K562 (cell line): ENCODE results near the gene STK4. TPM values are rescaled to one million over a fixed set of nuclear protein-coding genes. Genes with fewer than 3 reads are reported as not detected.

Experiments
- ATAC-seq: fragments of 200-7000 bp; cut with Tn5 transposase; 3 replicates; pipeline ENCODE4 v1.9.1; 2020; ENCODE audit warnings: moderate library complexity
- BruUV-seq: library from RNA; stranded (reverse); fragments of 400-500 nt; replicated peaks from 2 replicates; lab custom pipeline; 2021; lab: Mats Ljungman, UMichigan
- CTCF ChIA-PET: fragments of 300-600 bp; formaldehyde crosslinking; extraction: SDS; loops from one replicate; lab custom pipeline; 2021; ENCODE audit warnings: low intra/inter-chr PET ratio; lab: Yijun Ruan, JAX
- POLR2A ChIA-PET: fragments of 300-600, 350-650 bp; sonication (Branson Sonifier 250); formaldehyde crosslinking; extraction: SDS; loops from one replicate; lab custom pipeline; 2021; ENCODE audit warnings: antibody characterized with exemption, inconsistent platforms; lab: Yijun Ruan, JAX
- DNase-seq, 4 experiments: peaks; one replicate each; pipeline versions ENCODE4 v3.0.0 to v3.0.0-alpha.2; 2011 to 2018; ENCODE audit warnings: low spot score in 3 of 4, mixed read lengths in 3 of 4; ENCODE audit errors: extremely low read depth in 1 of 4
- FAIRE-seq: peaks from 2 replicates; lab custom pipeline; 2011; peaks lifted over from hg19 to GRCh38; lab: Jason Lieb, UNC
- H2AFZ ChIP-seq: 2 replicates; pipeline ENCODE4 v1.6.0; 2011; ENCODE audit warnings: low read depth, low read length, control low read depth, inconsistent platforms
- H3K27ac ChIP-seq: fragments of 200-600 bp; 3 replicates; pipeline ENCODE4 v1.8.0; 2011; ENCODE audit warnings: low read depth, mild to moderate bottlenecking, control low read depth, inconsistent platforms, low read length, moderate library complexity, mixed read lengths; ENCODE audit errors: extremely low read depth
- H3K27me3 ChIP-seq, 2 experiments: fragments of 300-600 bp in 1 of 2; 2 replicates in 1 of 2; 3 replicates in 1 of 2; pipeline versions ENCODE4 v1.6.0 to v1.8.0; 2011; ENCODE audit warnings: inconsistent platforms in 2 of 2, low read length in 2 of 2, mild to moderate bottlenecking in 1 of 2, mixed read lengths in 1 of 2, moderate library complexity in 1 of 2; ENCODE audit not compliant: control insufficient read depth in 2 of 2, insufficient read depth in 2 of 2
- H3K36me3 ChIP-seq: fragments of 300-600 bp; 3 replicates; pipeline ENCODE4 v1.8.0; 2011; ENCODE audit warnings: mild to moderate bottlenecking, low read length, inconsistent platforms; ENCODE audit not compliant: control insufficient read depth, insufficient read depth
- H3K4me1 ChIP-seq, 2 experiments: fragments of 200-600 bp in 1 of 2; replicated peaks in 1 of 2; 2 replicates in 1 of 2; 3 replicates in 1 of 2; pipeline versions ENCODE4 v1.5.1 to v1.8.0; 2011; ENCODE audit warnings: inconsistent platforms in 2 of 2, low read length in 2 of 2, mild to moderate bottlenecking in 1 of 2, mixed read lengths in 1 of 2, moderate library complexity in 1 of 2; ENCODE audit not compliant: control insufficient read depth in 2 of 2, insufficient read depth in 2 of 2
- H3K4me2 ChIP-seq: 2 replicates; pipeline ENCODE4 v1.6.1; 2011; ENCODE audit warnings: low read length, control low read depth, inconsistent platforms, mixed read lengths; ENCODE audit not compliant: insufficient read depth
- H3K4me3 ChIP-seq: fragments of 200-600 bp; sonication (generic), shearing (Covaris generic); 2 replicates; pipeline ENCODE4 v1.5.1; 2016; ENCODE audit warnings: control low read depth, inconsistent platforms
- H3K79me2 ChIP-seq: fragments of 200-600 bp; 3 replicates; pipeline ENCODE4 v1.8.0; 2011; ENCODE audit warnings: low read length, inconsistent platforms; ENCODE audit not compliant: control insufficient read depth, insufficient read depth
- H3K9ac ChIP-seq, 2 experiments: 2 replicates each; pipeline versions ENCODE4 v1.6.0 to v1.6.1; 2011; ENCODE audit warnings: low read depth in 2 of 2, low read length in 2 of 2, control low read depth in 1 of 2, inconsistent platforms in 1 of 2, mild to moderate bottlenecking in 1 of 2, mixed read lengths in 1 of 2; ENCODE audit not compliant: insufficient read depth in 1 of 2
- H3K9me1 ChIP-seq: one replicate; pipeline ENCODE4 v1.6.0; 2011; ENCODE audit warnings: inconsistent platforms, mild to moderate bottlenecking, low read length, moderate library complexity; ENCODE audit not compliant: control insufficient read depth, insufficient read depth
- H3K9me3 ChIP-seq: replicated peaks from 2 replicates; pipeline ENCODE4 v1.5.1; 2011; ENCODE audit warnings: low read depth, low read length, inconsistent platforms; ENCODE audit not compliant: control insufficient read depth, insufficient read depth
- H4K20me1 ChIP-seq: replicated peaks from 2 replicates; pipeline ENCODE4 v1.6.1; 2011; ENCODE audit warnings: low read length, inconsistent platforms, mixed read lengths; ENCODE audit not compliant: control insufficient read depth, insufficient read depth
- CHD1 ChIP-seq: fragments of 200-600 bp; sonication (generic); IDR thresholded peaks from one replicate; pipeline ENCODE4 v1.6.1; 2012; ENCODE audit warnings: mild to moderate bottlenecking, moderate library complexity, low read length, inconsistent platforms
- DMBX1 ChIP-seq: fragments of 250-450 bp; sonication (Bioruptor Pico); IDR thresholded peaks from 2 replicates; pipeline ENCODE4 v1.8.0; 2022; ENCODE audit warnings: inconsistent platforms, mild to moderate bottlenecking, moderate library complexity, borderline replicate concordance
- ELK3 ChIP-seq: fragments of 450-650 bp; formaldehyde crosslinking; IDR thresholded peaks from 2 replicates; pipeline ENCODE4 v1.4.0; 2020; ENCODE audit warnings: mild to moderate bottlenecking
- MECOM ChIP-seq: fragments of 250-450 bp; sonication (Bioruptor Pico); IDR thresholded peaks from 2 replicates; pipeline ENCODE4 v1.8.0; 2022; ENCODE audit warnings: inconsistent platforms
- MXI1 ChIP-seq: IDR thresholded peaks from 2 replicates; pipeline ENCODE4 v1.6.1; 2011; ENCODE audit warnings: low read depth, mild to moderate bottlenecking, improper control_type of control experiment, low read length
- PCBP1 ChIP-seq: fragments of 200-400 bp; formaldehyde crosslinking; IDR thresholded peaks from 2 replicates; pipeline ENCODE4 v1.6.1; 2018; ENCODE audit warnings: mild to moderate bottlenecking, low read depth, low read length; ENCODE audit not compliant: poor library complexity, severe bottlenecking
- PRMT5 ChIP-seq: sonication (generic); formaldehyde crosslinking; IDR thresholded peaks from 2 replicates; pipeline ENCODE4 v1.5.0; 2020; ENCODE audit warnings: missing genetic modification reagents
- RBM39 ChIP-seq: fragments of 200-400 bp; formaldehyde crosslinking; optimal IDR thresholded peaks from 2 replicates; pipeline ENCODE3; 2018; ENCODE audit warnings: low read depth, low read length
- SETDB1 ChIP-seq: IDR thresholded peaks from one replicate; pipeline ENCODE4 v1.6.1; 2012; ENCODE audit warnings: low read length, control low read depth, inconsistent platforms
- SPI1 ChIP-seq: IDR thresholded peaks from 2 replicates; pipeline ENCODE4 v1.6.1; 2011; ENCODE audit warnings: low read depth, low read length, control low read depth, borderline replicate concordance
- TBL1XR1 ChIP-seq, 2 experiments: IDR thresholded peaks; 2 replicates each; pipeline ENCODE4 v1.6.1; 2012; ENCODE audit warnings: improper control_type of control experiment in 2 of 2, low read length in 2 of 2, mild to moderate bottlenecking in 1 of 2
- ZBTB34 ChIP-seq: fragments of 250-450 bp; sonication (Bioruptor Pico); IDR thresholded peaks from 2 replicates; pipeline ENCODE4 v1.8.0; 2021; ENCODE audit warnings: mild to moderate bottlenecking, moderate library complexity
- ZC3H11A ChIP-seq: IDR thresholded peaks from 2 replicates; pipeline ENCODE4 v1.6.1; 2012; ENCODE audit warnings: low read depth, low read length, improper control_type of control experiment
- ZFP30 ChIP-seq: fragments of 250-450 bp; sonication (Bioruptor Pico); IDR thresholded peaks from 2 replicates; pipeline ENCODE4 v1.8.0; 2022; ENCODE audit warnings: moderate library complexity, mild to moderate bottlenecking, inconsistent platforms, borderline replicate concordance
- ZNF316 ChIP-seq: fragments of 450-650 bp; IDR thresholded peaks from 2 replicates; pipeline ENCODE4 v1.6.1; 2016
- ZNF707 ChIP-seq: fragments of 250-450 bp; sonication (Bioruptor Pico); conservative IDR thresholded peaks from 2 replicates; pipeline ENCODE4 v1.8.0; 2022; ENCODE audit warnings: inconsistent platforms, mild to moderate bottlenecking, moderate library complexity
- WGBS: fragments of 100-300 bp; shearing (Covaris generic); methylation state at CpG from one replicate; pipeline ENCODE4 v1.1.6; 2016; ENCODE audit warnings: low coverage, mixed read lengths; ENCODE audit not compliant: insufficient coverage; ENCODE audit errors: missing lambda C conversion rate; 5-methylcytosine and 5-hydroxymethylcytosine counted together
- in situ Hi-C: fragments of 300-500 bp; cut with MboI; formaldehyde crosslinking; loops from 4 replicates; pipeline ENCODE4 v1.15.0; 2018; ENCODE audit warnings: inconsistent platforms, mixed read lengths
- intact Hi-C: fragments of 100-400 bp; cut with micrococcal nuclease; formaldehyde crosslinking; loops from 2 replicates; pipeline ENCODE4 v1.14.2; 2022
- polyA plus RNA-seq, 8 experiments: library from polyadenylated mRNA; depleted of rRNA in 4 of 8; stranded (reverse) in 5 of 8; unstranded in 3 of 8; fragments of >200 nt; fragmentation: Nextera tagmentation in 2 of 8; fragmentation: Illumina TruSeq in 1 of 8; extraction: Ambion mirVana in 2 of 8; extraction: Trizol in 1 of 8; gene quantifications; 2 replicates each; pipeline versions ENCODE4 v1.2.1 to v1.2.3, GENCODE V29; 2011 to 2014; ENCODE audit warnings: inconsistent platforms in 1 of 8, missing spikeins in 1 of 8
- total RNA-seq, 7 experiments: library from RNA; depleted of rRNA in 6 of 7; stranded (reverse); fragments of >200 nt in 6 of 7; fragmentation: Illumina TruSeq in 2 of 7; extraction: Trizol in 2 of 7; gene quantifications; 2 replicates each; pipeline versions ENCODE4 v1.2.1 to v1.2.3, GENCODE V29; 2011 to 2021; ENCODE audit warnings: low replicate concordance in 1 of 7

Gene STK4
- total and polyA plus RNA-seq, 9 of the 15 experiments (the other 6 are each of a cell fraction or from before 2014, with no cell fraction given): 11.9 to 30.6 (median 22.2) TPM

GRCh38 chr20:44973053-44973452 lies 6.7 kb downstream of the STK4 start:
- no peak for TF ChIP-seq PCBP1
- TF ChIP-seq CHD1: no peak
- peak; percentile 45; the same call in 1 of the 2 replicates for TF ChIP-seq ZNF316
- Histone ChIP-seq H3K79me2 (peaks cover 39% of the 10 kb centered on the region), H3K27ac (no peak overlapping the region), H3K9ac (no peak overlapping the region), H3K4me2 (no peak overlapping the region), H3K4me3 (no peak overlapping the region), H3K27me3 (no peaks in the 10 kb centered on the region), H3K4me1 (peaks cover 0 to 14% of the 10 kb centered on the region in 2 experiments; a peak in 2 of 5 replicates), H4K20me1 (no peaks in the 10 kb centered on the region; the same call in 1 of the 2 replicates), H3K36me3 (peaks cover 54% of the 10 kb centered on the region), H2AFZ (no peak overlapping the region), H3K9me1 (no peaks in the 10 kb centered on the region), H3K9me3 (no peaks in the 10 kb centered on the region)
- no peak for FAIRE-seq
- in situ Hi-C loops: no loop called here
- ChIA-PET CTCF (no interaction called here), POLR2A (no interaction called here)
- no peak for ATAC-seq
- intact Hi-C loops: no loop called here
- 95% methylated on average over 2 of the region's 2 CpGs for WGBS
- no peak for DNase-seq
- BruUV-seq: no TSS peak

- no peaks in the 10 kb centered on the region for H4K20me1 ChIP-seq
- peaks cover 78% of the 10 kb centered on the region for H3K36me3 ChIP-seq
- H3K27ac ChIP-seq: no peak overlapping the region
- H3K79me2 ChIP-seq: peaks cover 3% of the 10 kb centered on the region; the same call in 1 of the 3 replicates
- FAIRE-seq (no peak), ATAC-seq (no peak), DNase-seq (no peak)
- no peak overlapping the region for H2AFZ ChIP-seq
- 84% methylated on average over 4 of the region's 4 CpGs for WGBS
- no TSS peak for BruUV-seq
- H3K9me3 ChIP-seq: no peaks in the 10 kb centered on the region
- H3K4me2 ChIP-seq: no peak overlapping the region
- ChIA-PET CTCF (no interaction called here), POLR2A (interaction anchor here (0.6 to 2.3 kb wide), 3 partner anchors 9 to 41 kb away, joined by 3 to 9 read pairs (median 4); partner anchors contain the start of gene TOMM34)
- no peaks in the 10 kb centered on the region for H3K9me1 ChIP-seq
- intact Hi-C loops (no loop called here), in situ Hi-C loops (no loop called here)
- H3K4me1 ChIP-seq: peaks cover 3 to 11% of the 10 kb centered on the region in 2 experiments; a peak in 3 of 5 replicates
- no peak overlapping the region for H3K4me3 ChIP-seq
- H3K27me3 ChIP-seq: no peaks in the 10 kb centered on the region
- H3K9ac ChIP-seq: no peak overlapping the region
- no peak for TF ChIP-seq RBM39
- no peak for TF ChIP-seq PRMT5 (CRISPR knock-in tag)
- TF ChIP-seq MXI1: no peak
- no peak for TF ChIP-seq ZC3H11A
- TF ChIP-seq SPI1: no peak
- no peak for TF ChIP-seq ZBTB34 (CRISPR knock-in tag)
- TF ChIP-seq MECOM (CRISPR knock-in tag): no peak
- no peak for TF ChIP-seq SETDB1
- TF ChIP-seq TBL1XR1 (IDR thresholded peaks at IDR 0.05; ENCODE audit: low read length in 2 of 2): no peak
- no peak for TF ChIP-seq ZFP30 (CRISPR knock-in tag)
- no peak for TF ChIP-seq ZNF707 (CRISPR knock-in tag)
- TF ChIP-seq DMBX1: no peak
- TF ChIP-seq ELK3 (CRISPR knock-in tag): no peak
Measured at GRCh38 chr20:44976698-44977097, 10.4 kb downstream of the STK4 start.
